ENCODE results near the gene LNPEP.

DNA sequence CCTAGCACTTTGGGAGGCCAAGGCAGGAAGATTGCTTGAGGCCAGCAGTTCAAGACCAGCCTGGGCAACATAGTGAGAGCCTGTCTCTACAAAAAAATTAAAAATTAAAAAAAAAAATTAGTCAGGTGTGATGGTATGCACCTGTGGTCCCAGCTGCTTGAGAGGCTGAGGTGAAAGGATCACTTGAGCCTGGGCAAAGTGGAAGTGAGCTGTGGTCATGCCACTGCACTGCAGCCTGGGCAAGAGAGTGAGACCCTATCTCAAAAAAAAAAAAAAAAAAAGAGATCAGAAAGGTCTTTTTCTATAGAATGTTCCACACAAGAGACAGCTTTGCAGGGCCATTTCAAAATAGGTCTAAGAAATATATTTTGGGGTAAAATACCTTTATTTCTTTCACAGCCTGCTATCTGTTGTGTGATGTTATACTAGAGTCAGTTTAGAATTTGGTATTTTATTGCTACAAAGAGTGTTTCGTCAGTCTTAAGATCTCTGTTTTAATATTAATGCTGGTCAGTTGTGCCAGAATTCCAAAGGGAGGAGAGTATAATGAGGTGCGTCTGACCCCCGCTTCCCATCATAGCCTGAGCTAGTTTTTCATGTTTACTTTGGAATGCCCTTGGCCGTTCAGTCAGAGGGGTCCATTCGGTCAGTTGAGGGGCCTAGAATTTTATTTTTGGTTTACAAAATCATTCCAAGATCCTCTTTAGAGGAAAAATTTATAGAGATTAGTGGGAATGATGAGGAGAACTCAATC, 9.4 kb downstream of the LNPEP start:
- TF ChIP-seq EZH2 (IDR thresholded peaks at IDR 0.05; ENCODE audit: insufficient read depth, poor library complexity, severe bottlenecking) (no peak), EZH2phosphoT487 (IDR thresholded peaks at IDR 0.05; ENCODE audit: insufficient read depth, low read depth) (no peak)

Data from GM23248 (cell line).